ENCODE measurements around the gene ITGAX. TPM values are rescaled to one million over a fixed set of nuclear protein-coding genes. Genes with fewer than 3 reads are reported as not detected.
"Not testable (repeated sequence)": the region's sequence is repeated elsewhere in the genome, so short reads cannot be mapped to it uniquely, and the experiment has no call there.

ITGAX gene
- polyA plus RNA-seq, 1 donor from 2014 or later, result 6.2 TPM

- Mint-ChIP-seq H3K27me3 (peaks cover 2% of the 10 kb centered on the region), H3K4me3 (peak overlapping the region in 2 of 4 donors; percentile 3 to 35), H3K4me1 (peaks cover 0 to 5% (median 5%) of the 10 kb centered on the region in 3 donors), H3K27ac (no peak overlapping the region), H3K36me3 (peaks cover 12% of the 10 kb centered on the region), H3K9me3 (no peaks in the 10 kb centered on the region)
Measured at GRCh38 chr16:31333686-31334649, 21.0 kb upstream of the ITGAX start.

- Mint-ChIP-seq H3K36me3 (peaks cover 12% of the 10 kb centered on the region), H3K4me1 (peaks cover 0 to 5% (median 5%) of the 10 kb centered on the region in 3 donors), H3K27me3 (peaks cover 5% of the 10 kb centered on the region), H3K27ac (peak overlapping the region in 1 of 3 donors; percentile 30), H3K9me3 (no peaks in the 10 kb centered on the region), H3K4me3 (no peak overlapping the region)
Measured at GRCh38 chr16:31334934-31335333, 20.0 kb upstream of the ITGAX start.

- no peaks in the 10 kb centered on the region for H3K9me3 Mint-ChIP-seq
- peak overlapping the region in 1 of 3 donors; percentile 30 for H3K27ac Mint-ChIP-seq
- H3K4me3 Mint-ChIP-seq, result no peak overlapping the region
- peaks cover 10% of the 10 kb centered on the region for H3K36me3 Mint-ChIP-seq
- peaks cover 5% of the 10 kb centered on the region for H3K27me3 Mint-ChIP-seq
- peaks cover 0 to 5% (median 5%) of the 10 kb centered on the region in 3 donors for H3K4me1 Mint-ChIP-seq
Measured at GRCh38 chr16:31335431-31335830, 19.5 kb upstream of the ITGAX start.

- H3K36me3 Mint-ChIP-seq, H3K4me3 Mint-ChIP-seq, H3K27ac Mint-ChIP-seq, H3K9me3 Mint-ChIP-seq, H3K27me3 Mint-ChIP-seq, H3K4me1 Mint-ChIP-seq: not testable (repeated sequence)
Measured at GRCh38 chr16:31338166-31338685, 16.8 kb upstream of the ITGAX start.

- Mint-ChIP-seq H3K4me3 (peak overlapping the region in 3 of 4 donors; percentile 64 to 90 (median 69)), H3K27me3 (peaks cover 3% of the 10 kb centered on the region), H3K4me1 (peaks cover 23 to 35% (median 32%) of the 10 kb centered on the region in 3 donors), H3K27ac (peak overlapping the region in 1 of 3 donors; percentile 31), H3K9me3 (no peaks in the 10 kb centered on the region), H3K36me3 (no peaks in the 10 kb centered on the region)
Measured at GRCh38 chr16:31344712-31345111, 10.3 kb upstream of the ITGAX start.

- Mint-ChIP-seq H3K4me1 (peaks cover 39 to 54% (median 47%) of the 10 kb centered on the region in 3 donors), H3K27ac (peak overlapping the region in 2 of 3 donors; percentile 55 to 74), H3K9me3 (no peaks in the 10 kb centered on the region), H3K4me3 (peak overlapping the region in 1 of 4 donors; percentile 50), H3K36me3 (no peaks in the 10 kb centered on the region), H3K27me3 (no peaks in the 10 kb centered on the region)
Measured at GRCh38 chr16:31347445-31347844, 7.5 kb upstream of the ITGAX start.

GRCh38 chr16:31348579-31348978 is 6.4 kb upstream of the ITGAX start:
- H3K4me1 Mint-ChIP-seq, result peaks cover 46 to 64% (median 56%) of the 10 kb centered on the region in 3 donors
- H3K36me3 Mint-ChIP-seq, result no peaks in the 10 kb centered on the region
- peak overlapping the region in 1 of 4 donors; percentile 4 for H3K4me3 Mint-ChIP-seq
- H3K27ac Mint-ChIP-seq, result peak overlapping the region; percentile 55 to 84 (median 76)
- no peaks in the 10 kb centered on the region for H3K27me3 Mint-ChIP-seq
- no peaks in the 10 kb centered on the region for H3K9me3 Mint-ChIP-seq

- H3K4me3 Mint-ChIP-seq, result peak overlapping the region in 3 of 4 donors; percentile 0 to 54 (median 8)
- H3K27me3 Mint-ChIP-seq, result peaks cover 2% of the 10 kb centered on the region
- H3K27ac Mint-ChIP-seq, result peak overlapping the region; percentile 0 to 95 (median 79)
- H3K4me1 Mint-ChIP-seq, result peaks cover 48 to 69% (median 57%) of the 10 kb centered on the region in 3 donors
- peaks cover 1% of the 10 kb centered on the region for H3K36me3 Mint-ChIP-seq
- no peaks in the 10 kb centered on the region for H3K9me3 Mint-ChIP-seq
Measured at GRCh38 chr16:31350275-31351005, 4.5 kb upstream of the ITGAX start.

- H3K36me3 Mint-ChIP-seq, result peaks cover 2% of the 10 kb centered on the region
- H3K27ac Mint-ChIP-seq, result peak overlapping the region; percentile 82 to 97 (median 93)
- H3K4me3 Mint-ChIP-seq, result peak overlapping the region; percentile 66 to 96 (median 86)
- peaks cover 52 to 76% (median 63%) of the 10 kb centered on the region in 3 donors for H3K4me1 Mint-ChIP-seq
- peaks cover 2% of the 10 kb centered on the region for H3K27me3 Mint-ChIP-seq
- H3K9me3 Mint-ChIP-seq, result no peaks in the 10 kb centered on the region
Measured at GRCh38 chr16:31351246-31351941, 3.6 kb upstream of the ITGAX start.

GRCh38 chr16:31351942-31352325 is 3.0 kb upstream of the ITGAX start:
- no peaks in the 10 kb centered on the region for H3K9me3 Mint-ChIP-seq
- peak overlapping the region; percentile 82 to 97 (median 93) for H3K27ac Mint-ChIP-seq
- H3K27me3 Mint-ChIP-seq, result peaks cover 2% of the 10 kb centered on the region
- peak overlapping the region; percentile 66 to 96 (median 86) for H3K4me3 Mint-ChIP-seq
- H3K36me3 Mint-ChIP-seq, result peaks cover 3% of the 10 kb centered on the region
- peaks cover 50 to 77% (median 68%) of the 10 kb centered on the region in 3 donors for H3K4me1 Mint-ChIP-seq

- Mint-ChIP-seq H3K4me3 (peak overlapping the region; percentile 66 to 96 (median 86)), H3K9me3 (no peaks in the 10 kb centered on the region)
Measured at GRCh38 chr16:31352376-31353115, 2.4 kb upstream of the ITGAX start.

GRCh38 chr16:31355431-31356100 is 590 bp downstream of the ITGAX start:
- peak overlapping the region; percentile 18 to 94 (median 74) for H3K27ac Mint-ChIP-seq
- H3K27me3 Mint-ChIP-seq, result peaks cover 2% of the 10 kb centered on the region
- H3K36me3 Mint-ChIP-seq, result peaks cover 3% of the 10 kb centered on the region
- peak overlapping the region; percentile 50 to 87 (median 74) for H3K4me3 Mint-ChIP-seq
- H3K4me1 Mint-ChIP-seq, result peaks cover 39 to 54% (median 50%) of the 10 kb centered on the region in 3 donors
- H3K9me3 Mint-ChIP-seq, result no peaks in the 10 kb centered on the region

More at GRCh38 chr16:31352376-31353115, 2.4 kb upstream of the ITGAX start:
- H3K27ac Mint-ChIP-seq, result peak overlapping the region; percentile 82 to 97 (median 93)
- peaks cover 45 to 75% (median 68%) of the 10 kb centered on the region in 3 donors for H3K4me1 Mint-ChIP-seq
- peaks cover 2% of the 10 kb centered on the region for H3K27me3 Mint-ChIP-seq
- H3K36me3 Mint-ChIP-seq, result peaks cover 3% of the 10 kb centered on the region
